ENCODE measurements around the gene GFI1.

GFI1 gene

GRCh38 chr1:92487078-92487605 is 417 bp upstream of the GFI1 start:
- no peak for DNase-seq

GRCh38 chr1:92485381-92486250 is 1.1 kb downstream of the GFI1 start:
- DNase-seq, result peak; percentile 26 to 50

- peak in 1 of 2 donors; percentile 31 for DNase-seq
Observed at GRCh38 chr1:92484472-92485380, 2.0 kb downstream of the GFI1 start.

GRCh38 chr1:92483610-92484471 is 2.9 kb downstream of the GFI1 start:
- DNase-seq, result peak in 1 of 2 donors; percentile 27

GRCh38 chr1:92482665-92483609 is 3.8 kb downstream of the GFI1 start:
- DNase-seq, result peak in 1 of 2 donors; percentile 23

GRCh38 chr1:92481971-92482664 is 4.6 kb downstream of the GFI1 start:
- DNase-seq, result no peak

GRCh38 chr1:92481599-92481925 is 5.2 kb downstream of the GFI1 start:
- no peak for DNase-seq

- DNase-seq, result no peak
Observed at GRCh38 chr1:92480813-92481598, 5.7 kb downstream of the GFI1 start.

GRCh38 chr1:92480200-92480812 is 6.4 kb downstream of the GFI1 start:
- DNase-seq, result no peak

GRCh38 chr1:92479587-92479986 is 7.1 kb downstream of the GFI1 start:
- no peak for DNase-seq

- no peak for DNase-seq
Observed at GRCh38 chr1:92478393-92478792, 8.3 kb downstream of the GFI1 start.

GRCh38 chr1:92476071-92476631 is 10.6 kb downstream of the GFI1 start:
- peak in 1 of 2 donors; percentile 31 for DNase-seq

- no peak for DNase-seq
Observed at GRCh38 chr1:92475029-92475428, 11.7 kb downstream of the GFI1 start.

GRCh38 chr1:92473781-92474495 is 12.8 kb downstream of the GFI1 start:
- peak in 1 of 2 donors; percentile 5 for DNase-seq

- no peak for DNase-seq
Observed at GRCh38 chr1:92470216-92470615, 16.5 kb downstream of the GFI1 start.

GRCh38 chr1:92466683-92467352 is 19.9 kb downstream of the GFI1 start:
- DNase-seq, result peak in 1 of 2 donors; percentile 51

- DNase-seq, result no peak
Observed at GRCh38 chr1:92465256-92465647, 21.5 kb downstream of the GFI1 start.

Data from inflammatory macrophage (primary cell).